GM18870 (cell line): ENCODE measurements around the gene FARSA.
"Not testable (repeated sequence)": the region's sequence is repeated elsewhere in the genome, so short reads cannot be mapped to it uniquely, and the experiment has no call there.

Experiments used
- ATAC-seq: cut with Tn5 transposase; IDR thresholded peaks from one replicate; pipeline ENCODE4 v1.9.1; 2021; ENCODE audit warnings: moderate library complexity; ENCODE audit not compliant: unreplicated experiment

Gene FARSA

GRCh38 chr19:12891553-12892021 lies 41.9 kb downstream of the FARSA start:
- ATAC-seq, result no peak

GRCh38 chr19:12890787-12891552 lies 42.5 kb downstream of the FARSA start, which contains the start of gene GCDH:
TSS of gene GCDH (plus strand) at chr19:12891160. CDS start at chr19:12891305, 145 bp downstream.
- ATAC-seq, result peak; percentile 84

- ATAC-seq, result not testable (repeated sequence)
These were observed 43.2 kb downstream of the FARSA start for GRCh38 chr19:12890299-12890786.

GRCh38 chr19:12888006-12888603 lies 45.4 kb downstream of the FARSA start:
- no peak for ATAC-seq

GRCh38 chr19:12886969-12887747 lies 46.4 kb downstream of the FARSA start, which contains the start of gene KLF1:
TSS of gene KLF1 (minus strand) at chr19:12887201. CDS start at chr19:12887140, 61 bp downstream.
- no peak for ATAC-seq

GRCh38 chr19:12886651-12886968 lies 46.9 kb downstream of the FARSA start:
- no peak for ATAC-seq

- ATAC-seq, result no peak
These were observed 47.5 kb downstream of the FARSA start for GRCh38 chr19:12885749-12886650.

GRCh38 chr19:12884926-12885748 lies 48.4 kb downstream of the FARSA start:
- no peak for ATAC-seq

- no peak for ATAC-seq
These were observed 48.9 kb downstream of the FARSA start for GRCh38 chr19:12884627-12884925.

GRCh38 chr19:12884202-12884601 lies 49.3 kb downstream of the FARSA start:
- ATAC-seq, result no peak

- ATAC-seq, result no peak
These were observed 50.9 kb downstream of the FARSA start for GRCh38 chr19:12882589-12882988.

GRCh38 chr19:12881172-12881808 lies 52.2 kb downstream of the FARSA start, which contains the start of gene DNASE2:
TSS of gene DNASE2 (minus strand) at chr19:12881449. CDS start at chr19:12881375, 74 bp downstream.
- ATAC-seq, result peak; percentile 58

- no peak for ATAC-seq
These were observed 52.9 kb downstream of the FARSA start for GRCh38 chr19:12880551-12881171.

- no peak for ATAC-seq
These were observed 58.4 kb downstream of the FARSA start for GRCh38 chr19:12875086-12875485.

- ATAC-seq, result no peak
These were observed 59.4 kb downstream of the FARSA start for GRCh38 chr19:12873891-12874745.

- no peak for ATAC-seq
These were observed 60.3 kb downstream of the FARSA start for GRCh38 chr19:12872941-12873890.
